PC-9 (cell line): ENCODE data around the gene SATL1. TPM values are rescaled to one million over a fixed set of nuclear protein-coding genes. Genes with fewer than 3 reads are reported as not detected.

Source experiments
- BruUV-seq: library from RNA; stranded (reverse); fragments of 400-500 nt; replicated peaks from 2 replicates; lab custom pipeline; 2021; lab: Mats Ljungman, UMichigan
- CTCF ChIA-PET: fragments of 300-600 bp; sonication (Branson Sonifier 250); formaldehyde crosslinking; loops from one replicate; lab custom pipeline; 2022; ENCODE audit warnings: antibody characterized with exemption; lab: Charles Lee
- POLR2A ChIA-PET: fragments of 300-600 bp; sonication (Branson Sonifier 250); formaldehyde crosslinking; loops from one replicate; lab custom pipeline; 2022; ENCODE audit warnings: antibody characterized with exemption; ENCODE audit not compliant: unreplicated experiment; lab: Charles Lee
- DNase-seq, 2 experiments: peaks; one replicate each; pipeline versions ENCODE4 v3.0.0 to v3.0.0-alpha.2; 2015 to 2022; ENCODE audit warnings: mixed read lengths in 1 of 2
- H2AFZ ChIP-seq: fragments of 200-600 bp; sonication (generic); 2 replicates; pipeline ENCODE4 v1.8.1; 2017; ENCODE audit warnings: antibody characterized with exemption
- H3F3A ChIP-seq: fragments of 200-600 bp; sonication (generic); 2 replicates; pipeline ENCODE4 v1.8.1; 2017; ENCODE audit warnings: antibody characterized with exemption, mild to moderate bottlenecking, low read depth; ENCODE audit not compliant: insufficient read depth
- H3K27ac ChIP-seq: fragments of 200-600 bp; sonication (generic); 2 replicates; pipeline ENCODE4 v1.6.1; 2016; ENCODE audit warnings: mixed run types
- H3K27me3 ChIP-seq: fragments of 200-600 bp; sonication (generic); 2 replicates; pipeline ENCODE4 v1.6.1; 2016; ENCODE audit warnings: low read depth, mixed run types; ENCODE audit not compliant: insufficient read depth
- H3K36me3 ChIP-seq: fragments of 200-600 bp; sonication (generic); 2 replicates; pipeline ENCODE4 v1.6.1; 2016; ENCODE audit warnings: low read depth, mixed run types
- H3K4me1 ChIP-seq: fragments of 200-600 bp; sonication (generic); replicated peaks from 2 replicates; pipeline ENCODE4 v1.6.1; 2016; ENCODE audit warnings: mixed run types; ENCODE audit not compliant: insufficient read depth
- H3K4me2 ChIP-seq: fragments of 200-600 bp; sonication (generic); 2 replicates; pipeline ENCODE4 v1.6.1; 2017; ENCODE audit warnings: mixed run types
- H3K4me3 ChIP-seq: fragments of 200-600 bp; sonication (generic); 2 replicates; pipeline ENCODE4 v1.6.1; 2016; ENCODE audit warnings: mixed run types
- H3K79me2 ChIP-seq: fragments of 200-600 bp; sonication (generic); 2 replicates; pipeline ENCODE4 v1.6.1; 2017; ENCODE audit warnings: low read depth, mixed run types
- H3K9me2 ChIP-seq: fragments of 200-600 bp; sonication (generic); 2 replicates; pipeline ENCODE4 v1.8.1; 2017; ENCODE audit warnings: mild to moderate bottlenecking; ENCODE audit not compliant: insufficient read depth
- H3K9me3 ChIP-seq: fragments of 200-600 bp; sonication (generic); 2 replicates; pipeline ENCODE4 v1.8.1; 2016; ENCODE audit warnings: low read depth; ENCODE audit not compliant: insufficient read depth
- H4K20me1 ChIP-seq: fragments of 200-600 bp; sonication (generic); 2 replicates; pipeline ENCODE4 v1.8.1; 2017; ENCODE audit not compliant: insufficient read depth
- EZH2 ChIP-seq: fragments of 200-600 bp; sonication (generic); IDR thresholded peaks from 2 replicates; pipeline ENCODE4 v1.8.0; 2017; ENCODE audit warnings: antibody characterized with exemption, low read depth
- intact Hi-C: fragments of 100-400 bp; cut with micrococcal nuclease; formaldehyde crosslinking; loops from one replicate; pipeline ENCODE4 v1.10.0; 2022; ENCODE audit not compliant: unreplicated experiment
- total RNA-seq: library from RNA; stranded (reverse); gene quantifications from 2 replicates; pipeline ENCODE4 v1.2.3, GENCODE V29; 2021
- TF ChIP-seq, protein P1 (sequence below): fragments of 200-600 bp; sonication (generic); conservative IDR thresholded peaks from 2 replicates; pipeline ENCODE4 v1.6.1; 2017; ENCODE audit warnings: mixed run types, antibody characterized with exemption, mild to moderate bottlenecking, moderate library complexity

The SATL1 gene
- total RNA-seq, 1 experiment from 2014 or later: not detected

DNA sequence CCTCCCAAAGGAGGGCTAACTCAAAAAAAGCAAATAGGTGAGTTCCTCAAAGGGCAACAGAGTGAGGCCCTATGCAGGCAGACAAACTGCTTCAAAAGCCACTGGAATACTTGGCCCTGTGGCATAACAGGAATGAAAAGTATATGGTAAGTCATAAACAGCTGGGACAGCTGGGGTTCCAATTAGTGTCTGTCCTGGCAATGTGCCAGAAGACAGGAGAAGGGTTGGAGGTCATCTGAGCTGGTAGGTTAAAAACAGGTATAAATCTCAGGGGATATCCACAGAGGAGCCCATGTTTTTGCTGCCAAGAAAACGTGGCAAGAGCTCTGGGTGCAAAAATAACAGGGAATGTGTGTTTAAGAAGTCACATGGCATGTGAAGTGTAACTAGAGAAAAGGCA is 128.3 kb downstream of the SATL1 start:
- no peak overlapping the region for H3K4me2 ChIP-seq
- no peak overlapping the region for H2AFZ ChIP-seq
- no TSS peak for BruUV-seq
- no peaks in the 10 kb centered on the region for H3K79me2 ChIP-seq
- H3K27me3 ChIP-seq: no peaks in the 10 kb centered on the region
- no peak overlapping the region for H3K4me3 ChIP-seq
- DNase-seq: no peak
- no peaks in the 10 kb centered on the region for H4K20me1 ChIP-seq
- ChIA-PET POLR2A (no interaction called here), CTCF (no interaction called here)
- H3K4me1 ChIP-seq: no peaks in the 10 kb centered on the region
- intact Hi-C loops: no loop called here
- no peaks in the 10 kb centered on the region for H3K9me2 ChIP-seq
- H3K36me3 ChIP-seq: no peaks in the 10 kb centered on the region
- H3F3A ChIP-seq: no peaks in the 10 kb centered on the region
- H3K9me3 ChIP-seq: no peaks in the 10 kb centered on the region
- TF ChIP-seq, protein P1, sequence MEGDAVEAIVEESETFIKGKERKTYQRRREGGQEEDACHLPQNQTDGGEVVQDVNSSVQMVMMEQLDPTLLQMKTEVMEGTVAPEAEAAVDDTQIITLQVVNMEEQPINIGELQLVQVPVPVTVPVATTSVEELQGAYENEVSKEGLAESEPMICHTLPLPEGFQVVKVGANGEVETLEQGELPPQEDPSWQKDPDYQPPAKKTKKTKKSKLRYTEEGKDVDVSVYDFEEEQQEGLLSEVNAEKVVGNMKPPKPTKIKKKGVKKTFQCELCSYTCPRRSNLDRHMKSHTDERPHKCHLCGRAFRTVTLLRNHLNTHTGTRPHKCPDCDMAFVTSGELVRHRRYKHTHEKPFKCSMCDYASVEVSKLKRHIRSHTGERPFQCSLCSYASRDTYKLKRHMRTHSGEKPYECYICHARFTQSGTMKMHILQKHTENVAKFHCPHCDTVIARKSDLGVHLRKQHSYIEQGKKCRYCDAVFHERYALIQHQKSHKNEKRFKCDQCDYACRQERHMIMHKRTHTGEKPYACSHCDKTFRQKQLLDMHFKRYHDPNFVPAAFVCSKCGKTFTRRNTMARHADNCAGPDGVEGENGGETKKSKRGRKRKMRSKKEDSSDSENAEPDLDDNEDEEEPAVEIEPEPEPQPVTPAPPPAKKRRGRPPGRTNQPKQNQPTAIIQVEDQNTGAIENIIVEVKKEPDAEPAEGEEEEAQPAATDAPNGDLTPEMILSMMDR: no peak
- no peak for TF ChIP-seq EZH2
- H3K27ac ChIP-seq: no peak overlapping the region

DNA sequence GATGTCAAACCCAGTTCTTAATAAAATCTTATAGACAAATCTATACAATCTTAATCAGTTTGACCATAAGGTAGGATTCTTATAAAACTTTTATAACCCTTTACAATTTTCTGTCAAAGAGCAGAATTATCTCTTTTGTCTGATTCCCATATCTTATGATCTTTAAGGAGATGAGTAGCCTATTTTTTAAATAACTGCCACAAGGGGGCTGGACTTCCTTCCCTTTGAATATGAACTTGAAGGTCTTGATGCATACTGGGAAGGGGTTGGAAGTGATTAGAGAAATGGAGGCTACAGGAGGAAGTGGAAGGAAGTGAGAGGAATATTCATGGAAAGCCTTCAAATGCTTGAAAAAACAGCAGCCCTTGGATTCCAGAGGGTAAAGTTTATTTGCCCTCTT is 128.8 kb downstream of the SATL1 start:
- no peaks in the 10 kb centered on the region for H3K9me3 ChIP-seq
- H2AFZ ChIP-seq: no peak overlapping the region
- no peak overlapping the region for H3K27ac ChIP-seq
- H3K4me3 ChIP-seq: no peak overlapping the region
- ChIA-PET POLR2A (no interaction called here), CTCF (no interaction called here)
- TF ChIP-seq EZH2: no peak
- DNase-seq: no peak
- H3K4me2 ChIP-seq: no peak overlapping the region
- intact Hi-C loops: loop anchor here (5.0 kb wide), 1 partner anchor 433 kb away; no protein-coding TSS in a partner anchor
- no peaks in the 10 kb centered on the region for H3K79me2 ChIP-seq
- H4K20me1 ChIP-seq: no peaks in the 10 kb centered on the region
- BruUV-seq: no TSS peak
- H3K4me1 ChIP-seq: no peaks in the 10 kb centered on the region
- no peaks in the 10 kb centered on the region for H3K27me3 ChIP-seq
- H3K36me3 ChIP-seq: no peaks in the 10 kb centered on the region
- no peaks in the 10 kb centered on the region for H3K9me2 ChIP-seq
- no peaks in the 10 kb centered on the region for H3F3A ChIP-seq

DNA sequence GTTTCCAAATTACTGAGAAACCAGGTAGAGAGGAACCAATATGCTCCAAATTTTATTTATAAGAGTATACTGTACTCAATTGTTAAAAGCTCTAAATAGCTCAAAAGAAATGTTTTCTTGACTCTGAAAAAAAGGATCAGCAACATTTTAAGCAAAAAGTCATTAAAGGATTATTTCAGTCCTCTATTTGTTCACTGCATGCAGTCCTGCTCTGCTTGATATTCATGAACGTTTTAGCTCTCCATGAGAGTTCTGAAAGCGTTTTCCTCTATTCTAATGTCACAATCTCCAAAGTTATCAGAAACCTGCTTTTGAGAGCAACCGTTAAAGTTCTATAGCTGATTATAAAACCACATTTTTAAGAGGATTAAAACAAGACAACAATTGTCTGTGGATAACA is 129.4 kb downstream of the SATL1 start:
- ChIA-PET CTCF (no interaction called here), POLR2A (no interaction called here)
- Histone ChIP-seq H3K4me3 (no peak overlapping the region), H3F3A (no peaks in the 10 kb centered on the region), H3K27me3 (no peaks in the 10 kb centered on the region), H3K9me3 (no peaks in the 10 kb centered on the region), H3K4me2 (no peak overlapping the region), H4K20me1 (no peaks in the 10 kb centered on the region), H3K4me1 (no peaks in the 10 kb centered on the region), H3K79me2 (no peaks in the 10 kb centered on the region), H3K36me3 (no peaks in the 10 kb centered on the region), H3K27ac (no peak overlapping the region), H2AFZ (no peak overlapping the region), H3K9me2 (no peaks in the 10 kb centered on the region)
- intact Hi-C loops: loop anchor here (5.0 kb wide), 1 partner anchor 433 kb away; no protein-coding TSS in a partner anchor
- no peak for TF ChIP-seq EZH2
- TF ChIP-seq, protein P1: no peak
- no TSS peak for BruUV-seq
- no peak for DNase-seq

DNA sequence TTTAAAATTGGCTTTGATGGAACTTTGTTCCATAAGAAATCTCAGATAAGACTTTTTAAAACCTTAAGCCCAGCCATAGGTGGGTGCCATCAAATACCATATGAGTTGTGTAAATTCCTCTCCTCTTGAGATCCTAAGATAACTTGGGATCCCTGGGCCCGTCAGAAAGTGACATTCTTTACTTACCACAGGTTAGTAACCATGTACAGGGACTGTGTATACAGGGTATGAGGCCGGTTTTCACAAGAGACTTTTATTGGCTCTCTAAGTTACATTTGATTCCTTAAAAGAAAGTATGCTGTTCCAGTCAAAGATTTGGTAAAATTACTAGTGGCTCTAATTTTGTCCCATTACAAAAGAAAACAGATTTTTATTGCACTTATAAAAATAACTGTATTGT is 129.8 kb downstream of the SATL1 start:
- CTCF ChIA-PET: interaction anchor here (0.6 kb wide), 1 partner anchor 691 kb away, joined by 9 read pairs; no protein-coding TSS in a partner anchor
- no peak for DNase-seq
- Histone ChIP-seq H3K27me3 (no peaks in the 10 kb centered on the region), H4K20me1 (no peaks in the 10 kb centered on the region), H3K9me2 (no peaks in the 10 kb centered on the region), H3F3A (no peaks in the 10 kb centered on the region), H2AFZ (no peak overlapping the region), H3K4me3 (no peak overlapping the region), H3K4me2 (no peak overlapping the region), H3K79me2 (no peaks in the 10 kb centered on the region), H3K27ac (no peak overlapping the region), H3K4me1 (no peaks in the 10 kb centered on the region), H3K36me3 (no peaks in the 10 kb centered on the region), H3K9me3 (no peaks in the 10 kb centered on the region)
- POLR2A ChIA-PET: no interaction called here
- BruUV-seq: no TSS peak
- TF ChIP-seq, protein P1: no peak
- TF ChIP-seq EZH2: no peak
- intact Hi-C loops: loop anchor here (5.0 kb wide), 1 partner anchor 434 kb away; no protein-coding TSS in a partner anchor
